Bladder microvascular endothelial cell (primary cell): Measurements from ENCODE around the gene GOLGA6L24. TPM values are rescaled to one million over a fixed set of nuclear protein-coding genes. Genes with fewer than 3 reads are reported as not detected.

Experiments used
- total RNA-seq: library from RNA; depleted of rRNA; stranded (reverse); fragments of >200 nt; gene quantifications from 2 replicates; pipeline ENCODE4 v1.2.3, GENCODE V29; 2014

Gene GOLGA6L24
- total RNA-seq = not detected in 2 replicates

DNA sequence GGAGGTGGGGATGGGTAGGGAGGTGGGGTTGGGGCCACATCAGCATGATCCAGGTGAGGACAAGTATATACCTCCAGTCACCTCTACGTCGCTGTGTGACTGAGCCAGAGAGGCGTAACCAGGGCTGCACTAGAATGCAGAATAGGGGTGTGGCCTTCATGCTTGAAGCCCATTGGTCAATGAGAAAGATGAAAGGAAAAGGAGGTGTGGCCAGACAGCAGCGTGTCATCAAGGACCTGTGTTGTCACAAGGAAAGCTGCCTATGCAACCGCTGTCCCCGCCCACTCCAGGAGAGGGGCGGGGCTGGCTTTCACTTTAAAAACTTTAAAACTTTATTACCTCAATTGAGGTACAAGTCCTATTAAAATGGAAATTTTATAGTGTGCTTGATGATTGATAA is at the start of gene GOLGA6L24:
Gene GOLGA6L24 (minus strand): TSS at position 101 of the 400 bp plus-strand sequence. CDS start 61 bp downstream, at position 40.

DNA sequence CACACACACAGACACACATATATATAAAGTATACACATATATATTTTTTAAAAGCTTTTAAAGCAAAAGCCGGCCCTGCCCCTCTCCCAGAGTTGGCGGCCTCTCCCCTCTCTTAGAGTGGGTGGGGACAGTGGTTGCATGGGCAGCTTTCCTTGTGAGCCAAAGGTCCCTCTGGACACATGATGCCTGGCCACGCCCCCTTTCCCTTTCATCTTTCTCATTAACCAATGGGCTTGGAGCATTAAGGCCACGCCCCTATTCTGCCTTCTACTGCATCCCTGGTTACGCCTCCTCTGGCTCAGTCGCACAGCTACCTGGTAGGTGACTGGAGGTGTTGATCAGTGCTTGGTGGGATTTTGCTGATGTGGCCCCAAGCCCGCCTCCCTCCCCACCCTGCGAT is 20.5 kb upstream of the GOLGA6L24 start, which contains the start of gene GOLGA8F:
Gene GOLGA8F (plus strand): TSS at position 301 of the 400 bp plus-strand sequence. CDS start 98 bp downstream, at position 399.

DNA sequence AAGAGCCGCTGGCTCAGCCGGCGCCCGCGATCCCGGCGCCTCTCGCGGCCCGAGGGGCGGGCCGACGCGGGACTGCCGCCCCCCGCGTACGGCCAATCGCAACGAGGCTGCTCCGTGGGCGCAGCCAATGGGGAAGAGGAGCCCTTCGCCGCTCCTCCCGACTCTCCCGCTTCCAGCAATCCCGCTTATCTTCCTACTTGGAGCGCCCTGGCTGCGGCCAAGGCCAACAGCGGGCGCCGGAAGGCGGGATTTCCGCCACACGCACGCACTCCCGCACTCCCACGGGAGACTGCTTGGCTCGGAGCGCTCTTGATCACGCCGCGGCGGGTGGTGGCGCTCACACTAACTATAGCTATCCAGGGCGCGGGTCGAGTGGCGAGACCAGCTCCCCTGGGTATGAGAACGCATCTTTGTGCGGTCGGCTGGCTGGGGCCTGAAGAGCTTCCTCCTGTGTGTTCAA is 35.7 kb downstream of the GOLGA6L24 start, which contains the start of gene HERC2:
Gene HERC2 (minus strand): TSS at position 51 of the 460 bp plus-strand sequence. CDS start 746 bp downstream, outside the sequence.

Other genes starting within 250 kb of the GOLGA6L24 start
- gene HERC2, start 35.9 kb downstream of the GOLGA6L24 start, total RNA-seq = 45.7 and 98.2 TPM in 2 replicates
- gene GOLGA8F, start 20.6 kb upstream of the GOLGA6L24 start, total RNA-seq = under 0.01 TPM in 1 of 2 replicates, not detected in the other
- gene GOLGA8G, start 174.9 kb upstream of the GOLGA6L24 start, total RNA-seq = not detected in 2 replicates
- 0.06 TPM in 1 of 2 replicates, not detected in the other for gene GOLGA6L25, start 195.5 kb upstream of the GOLGA6L24 start, total RNA-seq